Measurements from ENCODE around the gene ADIPOR2.

GRCh38 chr12:1741154-1741949 lies 50.5 kb downstream of the ADIPOR2 start:
- TF ChIP-seq CTCF (IDR thresholded peaks at IDR 0.05) = no peak
- TF ChIP-seq EZH2 (IDR thresholded peaks at IDR 0.05) = no peak
- TF ChIP-seq EZH2phosphoT487 (IDR thresholded peaks at IDR 0.05) = no peak

All from neural progenitor cell (in vitro differentiated cells).